ENCODE measurements around the gene RPS16. TPM values are rescaled to one million over a fixed set of nuclear protein-coding genes. Genes with fewer than 3 reads are reported as not detected.

RPS16 gene
- total and polyA plus RNA-seq, 9 of the 15 experiments (the other 6 are each of a cell fraction or from before 2014, with no cell fraction given): 82.6 to 3,671 (median 2,204) TPM

DNA sequence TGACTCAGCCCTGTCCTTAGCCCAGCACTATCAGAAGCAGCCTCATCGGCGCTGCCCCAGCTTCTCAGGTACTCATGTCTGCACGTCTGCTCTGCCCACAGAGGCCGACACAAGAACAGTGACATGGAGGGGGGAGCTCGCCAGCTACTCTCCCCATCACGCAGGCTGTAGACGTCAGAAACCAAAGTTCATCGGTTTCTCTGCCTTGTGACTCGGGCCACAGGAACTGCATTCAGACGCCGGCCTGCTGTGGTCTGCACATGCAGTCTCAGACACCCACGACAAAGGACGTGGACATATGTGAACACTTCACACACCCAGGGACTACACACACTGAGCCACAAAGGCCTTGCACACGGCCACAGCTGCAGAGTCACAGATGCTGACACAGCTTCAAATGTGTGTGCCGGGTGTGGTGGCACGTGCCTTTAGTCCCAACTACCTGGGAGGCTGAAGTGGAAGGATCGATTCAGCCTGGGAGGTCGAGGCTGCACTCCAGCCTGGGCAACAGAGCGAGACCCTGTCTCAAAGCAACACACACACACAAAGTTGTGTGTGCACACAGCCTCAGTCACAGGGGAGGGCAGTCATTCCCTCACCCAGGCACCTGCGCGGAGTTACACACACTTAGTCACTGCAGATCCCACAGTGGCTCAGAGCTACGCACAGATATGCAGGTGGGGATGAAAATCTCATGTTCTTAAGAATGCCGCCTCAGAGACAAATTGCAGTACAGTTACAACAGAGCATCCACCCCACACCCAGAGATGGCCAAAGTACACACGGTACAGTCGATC is 34.0 kb downstream of the RPS16 start (continued):
- TF ChIP-seq MTA2 (IDR thresholded peaks at IDR 0.05; ENCODE audit: low read depth) (no peak), RB1 (IDR thresholded peaks at IDR 0.05; ENCODE audit: low read depth) (no peak), NFRKB (IDR thresholded peaks at IDR 0.05; ENCODE audit: low read depth) (no peak), SMARCA4 (IDR thresholded peaks at IDR 0.05) (no peak), NCOA2 (IDR thresholded peaks at IDR 0.05; ENCODE audit: partially characterized antibody in 2 of 2) (no peak), ZNF551 (CRISPR knock-in tag; IDR thresholded peaks at IDR 0.05) (no peak), ZNF140 (CRISPR knock-in tag; IDR thresholded peaks at IDR 0.05) (no peak), RFX1 (IDR thresholded peaks at IDR 0.05) (no peak), MITF (IDR thresholded peaks at IDR 0.05) (no peak), ZNF134 (CRISPR knock-in tag; conservative IDR thresholded peaks at IDR 0.05) (0 out of 2 replicates have a peak, but pooled peaks have one; percentile 7), CHCHD3 (CRISPR knock-in tag; IDR thresholded peaks at IDR 0.05) (no peak), ARID4B (CRISPR knock-in tag; IDR thresholded peaks at IDR 0.05) (no peak), STAT6 (CRISPR knock-in tag; IDR thresholded peaks at IDR 0.05) (no peak), MTF1 (CRISPR knock-in tag; IDR thresholded peaks at IDR 0.05; ENCODE audit: borderline replicate concordance) (no peak), ZNF24 (IDR thresholded peaks at IDR 0.05) (no peak), ZNF395 (CRISPR knock-in tag; IDR thresholded peaks at IDR 0.05) (0 out of 2 replicates have a peak, but pooled peaks have one; percentile 49), CREM (IDR thresholded peaks at IDR 0.05; ENCODE audit: low read depth) (peak; percentile 51), TEAD4 (IDR thresholded peaks at IDR 0.05; ENCODE audit: low read length) (0 out of 2 replicates have a peak, but pooled peaks have one; percentile 5), TEAD4 (CRISPR knock-in tag; IDR thresholded peaks at IDR 0.05; ENCODE audit: borderline replicate concordance) (no peak), SREBF1 (IDR thresholded peaks at IDR 0.05; ENCODE audit: borderline replicate concordance, low read depth, low read length) (no peak)

Measured in K562 (cell line).